Thoracic aorta (tissue), 2 donors: ENCODE data around the gene PRKN. TPM values are rescaled to one million over a fixed set of nuclear protein-coding genes. Genes with fewer than 3 reads are reported as not detected.

Experiments
- ATAC-seq: fragments of 150-250 bp; one replicate; pipeline ENCODE4 v1.8.0; 2017; ENCODE audit warnings: low read depth; ENCODE audit not compliant: insufficient number of reproducible peaks, low FRiP score
- DNase-seq: peaks from one replicate; pipeline ENCODE4 v3.0.0-alpha.2; 2020; ENCODE audit warnings: low spot score
- H3K27ac ChIP-seq, 2 donors: fragments of 200-600 bp; sonication (generic); 1 replicate in 1 of 2; 2 replicates in 1 of 2; pipeline ENCODE4 v1.5.1; 2016; ENCODE audit warnings: mild to moderate bottlenecking in 2 of 2, moderate library complexity in 2 of 2
- H3K27me3 ChIP-seq: fragments of 200-600 bp; sonication (generic); replicated peaks from 2 replicates; pipeline ENCODE4 v1.6.0; 2016; ENCODE audit warnings: mild to moderate bottlenecking; ENCODE audit not compliant: insufficient read depth
- H3K36me3 ChIP-seq: fragments of 200-600 bp; sonication (generic); one replicate; pipeline ENCODE4 v1.5.1; 2016
- H3K4me1 ChIP-seq, 2 donors: fragments of 200-600 bp; sonication (generic); 1 replicate in 1 of 2; 2 replicates in 1 of 2; pipeline versions ENCODE4 v1.5.1 to v1.6.0; 2016; ENCODE audit warnings: low read depth in 2 of 2, mild to moderate bottlenecking in 1 of 2; ENCODE audit not compliant: control insufficient read depth in 1 of 2
- H3K4me3 ChIP-seq: fragments of 200-600 bp; sonication (generic); 2 replicates; pipeline ENCODE4 v1.5.1; 2016; ENCODE audit warnings: mild to moderate bottlenecking
- H3K9me3 ChIP-seq: fragments of 200-600 bp; sonication (generic); 2 replicates; pipeline ENCODE4 v1.5.1; 2016
- CTCF ChIP-seq: fragments of 200-600 bp; sonication (generic); IDR thresholded peaks from one replicate; pipeline ENCODE4 v1.5.1; 2019; ENCODE audit warnings: antibody characterized with exemption
- total RNA-seq, 2 donors: library from RNA; depleted of rRNA; stranded (reverse); fragments of >200 nt; gene quantifications; one replicate each; pipeline versions ENCODE4 v1.1.0 to v1.2.3, GENCODE V29; 2016

The PRKN gene
- total RNA-seq, 2 donors from 2014 or later = 10.4 to 23.8 TPM

- ATAC-seq = no peak
Measured at GRCh38 chr6:162292915-162293314, 434.7 kb downstream of the PRKN start.

DNA sequence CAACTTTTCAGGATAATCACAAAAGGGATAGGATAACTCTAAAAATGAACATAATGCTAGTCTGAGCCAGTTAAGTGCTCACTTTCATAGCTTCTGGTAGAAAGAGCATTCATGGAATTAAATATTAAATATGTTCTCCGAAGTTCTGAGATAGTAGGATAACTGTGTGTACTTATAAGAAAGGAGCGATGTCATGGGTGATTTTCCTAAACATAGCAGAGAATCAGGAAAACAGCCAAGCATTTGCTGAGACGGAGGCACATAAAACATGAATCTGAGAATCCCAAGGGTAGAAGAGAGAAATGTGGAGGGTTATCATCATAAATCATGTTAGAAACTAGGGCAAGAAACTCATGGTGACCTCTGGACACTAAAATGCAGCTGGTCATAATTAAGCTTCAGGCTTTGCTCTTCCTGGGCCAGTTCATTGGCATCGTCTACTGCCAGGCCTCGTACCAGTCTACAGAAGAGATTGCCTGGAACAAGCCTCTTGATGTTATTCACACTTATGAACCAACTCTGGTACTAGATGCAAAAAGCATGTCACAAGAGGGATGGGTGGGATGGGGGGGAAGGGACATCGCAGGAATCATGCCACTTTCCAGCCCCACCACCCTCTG is 436.6 kb downstream of the PRKN start:
- DNase-seq (no peak), ATAC-seq (no peak)
- Histone ChIP-seq H3K4me3 (no peak overlapping the region), H3K4me1 (peaks cover 0 to 10% of the 10 kb centered on the region in 2 donors), H3K27ac (no peak overlapping the region), H3K36me3 (no peaks in the 10 kb centered on the region), H3K27me3 (no peaks in the 10 kb centered on the region), H3K9me3 (no peaks in the 10 kb centered on the region)
- TF ChIP-seq CTCF = no peak

More at GRCh38 chr6:162292915-162293314, 434.7 kb downstream of the PRKN start:
- H3K27ac ChIP-seq = no peak overlapping the region
- H3K4me1 ChIP-seq = peaks cover 0 to 10% of the 10 kb centered on the region in 2 donors
- no peak for TF ChIP-seq CTCF
- H3K9me3 ChIP-seq = no peaks in the 10 kb centered on the region
- DNase-seq = no peak
- H3K4me3 ChIP-seq = no peak overlapping the region
- H3K36me3 ChIP-seq = no peaks in the 10 kb centered on the region
- H3K27me3 ChIP-seq = no peaks in the 10 kb centered on the region

GRCh38 chr6:162289972-162290371 is 437.6 kb downstream of the PRKN start:
- no peak overlapping the region for H3K27ac ChIP-seq
- H3K9me3 ChIP-seq = no peaks in the 10 kb centered on the region
- no peak overlapping the region for H3K4me3 ChIP-seq
- no peaks in the 10 kb centered on the region for H3K36me3 ChIP-seq
- no peak for TF ChIP-seq CTCF
- H3K27me3 ChIP-seq = no peaks in the 10 kb centered on the region
- H3K4me1 ChIP-seq = peaks cover 0 to 10% of the 10 kb centered on the region in 2 donors
- DNase-seq = no peak
- no peak for ATAC-seq

- H3K36me3 ChIP-seq = no peaks in the 10 kb centered on the region
- H3K4me1 ChIP-seq = no peaks in the 10 kb centered on the region
- no peaks in the 10 kb centered on the region for H3K9me3 ChIP-seq
- no peaks in the 10 kb centered on the region for H3K27me3 ChIP-seq
- ATAC-seq (no peak), DNase-seq (no peak)
- no peak overlapping the region for H3K4me3 ChIP-seq
- no peak overlapping the region for H3K27ac ChIP-seq
- no peak for TF ChIP-seq CTCF
Measured at GRCh38 chr6:162273986-162274385, 453.6 kb downstream of the PRKN start.

- no peaks in the 10 kb centered on the region for H3K27me3 ChIP-seq
- DNase-seq = no peak
- TF ChIP-seq CTCF = no peak
- H3K9me3 ChIP-seq = no peaks in the 10 kb centered on the region
- no peaks in the 10 kb centered on the region for H3K4me1 ChIP-seq
- no peaks in the 10 kb centered on the region for H3K36me3 ChIP-seq
- H3K27ac ChIP-seq = no peak overlapping the region
- no peak for ATAC-seq
- no peak overlapping the region for H3K4me3 ChIP-seq
Measured at GRCh38 chr6:162271922-162272321, 455.6 kb downstream of the PRKN start.
